HG03520 (cell line): ENCODE measurements around the gene SYT8.
"Not testable (repeated sequence)": the region's sequence is repeated elsewhere in the genome, so short reads cannot be mapped to it uniquely, and the experiment has no call there.

Experiments used
- ATAC-seq: cut with Tn5 transposase; IDR thresholded peaks from one replicate; pipeline ENCODE4 v1.9.1; 2021; ENCODE audit warnings: mild to moderate bottlenecking, moderate library complexity; ENCODE audit not compliant: unreplicated experiment

SYT8 gene

GRCh38 chr11:1871531-1871930 is 36.7 kb downstream of the SYT8 start:
- ATAC-seq, result no peak

DNA sequence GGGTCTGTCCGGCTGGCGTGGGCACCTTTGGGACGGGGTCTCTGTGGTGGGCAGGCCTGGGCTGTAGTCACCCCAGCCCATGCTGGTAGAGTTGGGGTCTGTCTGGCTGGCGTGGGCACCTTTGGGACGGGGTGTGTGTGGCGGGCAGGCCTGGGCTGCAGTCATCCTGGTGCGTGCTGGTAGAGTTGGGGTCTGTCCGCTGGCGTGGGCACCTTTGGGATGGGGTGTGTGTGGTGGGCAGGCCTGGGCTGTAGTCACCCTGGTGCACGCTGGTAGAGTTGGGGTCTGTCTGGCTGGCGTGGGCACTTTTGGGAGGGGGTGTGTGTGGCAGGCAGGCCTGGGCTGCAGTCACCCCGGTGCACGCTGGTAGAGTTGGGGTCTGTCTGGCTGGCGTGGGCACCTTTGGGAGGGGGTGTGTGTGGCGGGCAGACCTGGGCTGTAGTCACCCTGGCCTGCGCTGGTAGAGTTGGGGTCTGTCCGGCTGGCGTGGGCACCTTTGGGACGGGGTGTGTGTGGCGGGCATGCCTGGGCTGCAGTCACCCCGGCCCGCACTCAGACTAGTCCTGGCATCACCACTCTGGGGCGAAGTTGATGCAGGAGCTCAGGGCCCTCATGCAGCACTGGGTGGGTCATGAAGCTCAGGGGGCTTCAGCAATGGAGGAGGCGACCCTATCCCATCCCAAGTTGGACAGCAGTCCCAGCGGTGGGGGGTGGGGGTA is 37.6 kb downstream of the SYT8 start:
- no peak for ATAC-seq

DNA sequence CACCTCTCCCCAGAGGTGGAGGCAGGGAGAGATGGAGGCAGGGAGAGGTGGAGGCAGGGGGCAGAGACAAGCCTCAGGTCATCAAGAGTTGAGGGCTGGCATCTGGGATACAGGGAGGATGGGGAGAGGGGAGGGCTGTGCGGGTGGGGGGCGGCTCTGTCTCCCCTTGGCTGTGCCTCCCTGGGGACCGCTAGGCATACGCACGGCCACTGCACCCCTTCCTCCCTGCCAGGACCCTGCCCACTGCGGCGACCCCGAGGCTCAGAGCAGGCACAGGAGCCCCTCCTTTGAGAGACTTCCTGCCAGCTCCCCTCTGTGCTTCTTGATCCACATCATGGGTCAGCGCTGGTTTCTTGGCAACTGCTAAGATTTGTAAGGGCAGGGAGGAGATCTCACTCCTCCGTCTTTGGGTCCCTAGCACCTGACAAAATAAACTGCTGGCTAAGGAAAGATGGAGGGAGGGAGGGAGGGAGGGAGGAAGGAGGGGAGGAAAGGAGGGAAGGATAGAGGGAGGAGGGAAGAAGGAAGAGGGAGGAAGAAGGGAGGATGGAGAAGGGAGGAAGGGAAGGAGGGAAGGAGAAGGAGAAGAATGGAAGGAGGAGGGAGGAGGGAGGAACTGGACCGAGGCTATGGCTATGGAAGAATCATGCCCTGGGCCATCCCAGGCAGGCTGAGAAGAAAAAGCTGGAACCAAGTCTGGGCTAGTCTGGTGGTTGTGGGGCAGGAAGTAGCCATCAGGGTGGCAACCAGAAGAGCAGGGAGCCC is 38.4 kb downstream of the SYT8 start:
- no peak for ATAC-seq

DNA sequence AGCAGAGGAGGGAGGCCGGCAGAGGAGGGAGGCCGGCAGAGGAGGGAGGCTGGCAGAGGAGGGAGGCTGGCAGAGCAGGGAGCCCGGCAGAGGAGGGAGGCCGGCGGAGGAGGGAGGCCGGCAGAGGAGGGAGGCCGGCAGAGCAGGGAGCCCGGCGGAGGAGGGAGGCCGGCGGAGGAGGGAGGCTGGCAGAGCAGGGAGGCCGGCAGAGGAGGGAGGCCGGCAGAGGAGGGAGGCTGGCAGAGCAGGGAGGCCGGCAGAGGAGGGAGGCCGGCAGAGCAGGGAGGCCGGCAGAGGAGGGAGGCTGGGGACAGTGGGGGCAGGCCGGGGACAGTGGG is 39.0 kb downstream of the SYT8 start:
- not testable (repeated sequence) for ATAC-seq

- not testable (repeated sequence) for ATAC-seq
Measured at GRCh38 chr11:1874441-1875092, 39.8 kb downstream of the SYT8 start.

- ATAC-seq, result no peak
Measured at GRCh38 chr11:1875093-1875850, 40.5 kb downstream of the SYT8 start.

- not testable (repeated sequence) for ATAC-seq
Measured at GRCh38 chr11:1875851-1876301, 41.1 kb downstream of the SYT8 start.

DNA sequence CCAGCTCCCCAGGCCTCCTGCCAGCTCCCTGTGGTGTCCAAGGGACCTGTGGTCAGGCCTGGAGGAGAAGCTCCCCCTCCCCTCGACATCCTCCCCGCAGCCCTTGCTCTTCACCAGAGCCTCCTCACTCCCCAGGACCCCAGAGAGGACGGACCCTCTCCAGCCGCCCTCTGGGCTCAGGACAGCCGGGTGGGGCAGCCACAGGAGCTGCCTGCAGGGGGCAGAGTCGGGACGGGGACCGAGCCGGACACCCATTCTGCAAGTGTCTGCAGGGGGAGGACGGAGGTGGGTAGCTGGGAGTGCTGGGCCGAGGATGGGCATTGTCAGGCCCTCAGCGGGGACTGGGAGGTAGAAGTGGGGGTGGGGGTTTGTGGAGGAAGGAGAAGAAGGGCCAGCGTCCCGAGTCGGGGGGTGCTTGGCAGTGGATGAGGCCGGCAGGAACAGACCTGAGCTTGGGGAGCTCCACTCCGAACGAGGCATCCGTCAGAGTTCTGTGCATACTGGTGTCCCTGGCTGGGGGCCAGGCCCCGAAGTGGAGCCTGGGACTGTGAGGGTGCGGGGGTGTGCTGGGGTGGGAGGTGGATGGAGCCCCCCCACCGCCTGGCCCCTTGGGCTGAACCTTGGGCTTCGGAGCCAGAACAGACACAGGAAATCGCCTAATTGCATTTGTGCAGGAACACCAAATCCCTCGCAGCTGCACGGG is 41.7 kb downstream of the SYT8 start:
- ATAC-seq, result no peak

DNA sequence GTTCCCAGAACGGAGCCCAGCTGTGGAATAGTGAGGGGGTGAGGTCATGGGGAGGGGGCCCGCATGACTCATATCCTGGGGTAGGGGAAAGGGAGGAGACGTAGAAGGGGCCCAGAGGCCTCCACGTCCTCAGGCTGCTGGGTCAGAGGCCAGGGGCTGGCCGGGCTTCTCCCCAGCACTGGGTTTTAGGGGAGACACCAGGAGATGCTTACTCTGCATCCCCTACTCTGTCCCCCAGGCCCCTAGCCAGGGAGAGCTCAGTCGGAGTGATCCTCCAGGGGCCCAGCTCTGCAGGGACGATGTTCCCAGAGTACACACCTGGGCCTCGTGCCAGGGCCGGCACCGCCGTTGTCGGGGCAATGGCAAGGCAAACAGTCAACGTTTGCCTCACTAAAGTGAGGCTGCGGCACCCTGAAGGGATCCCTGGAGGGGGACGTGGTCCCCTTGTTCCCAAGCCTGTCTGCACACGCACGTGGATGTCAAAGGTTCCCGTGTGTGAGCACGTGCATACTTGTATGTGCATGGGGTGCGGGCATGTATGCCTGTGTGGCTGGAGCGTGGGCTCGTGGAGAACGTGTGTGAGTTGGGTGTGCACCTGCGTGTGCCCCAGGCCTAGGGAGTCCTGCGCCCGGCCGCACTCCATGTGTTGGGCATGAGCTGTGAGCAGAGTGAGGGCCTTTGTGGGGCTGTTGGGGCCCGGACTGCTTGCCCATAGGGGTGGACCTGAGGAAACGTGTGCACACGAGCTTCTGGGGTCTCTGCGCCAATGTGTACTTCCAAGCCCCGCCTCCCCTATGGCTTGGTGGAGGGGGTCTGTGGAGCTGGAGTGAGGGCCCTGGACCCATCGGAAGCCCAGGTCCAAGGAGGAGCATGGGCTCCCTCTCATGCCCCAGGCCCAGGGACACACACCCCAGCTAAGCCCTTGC is 42.7 kb downstream of the SYT8 start:
- no peak for ATAC-seq

- no peak for ATAC-seq
Measured at GRCh38 chr11:1878137-1879031, 43.6 kb downstream of the SYT8 start.

GRCh38 chr11:1879342-1879940 is 44.7 kb downstream of the SYT8 start:
- no peak for ATAC-seq

GRCh38 chr11:1879941-1880720 is 45.3 kb downstream of the SYT8 start:
- no peak for ATAC-seq

DNA sequence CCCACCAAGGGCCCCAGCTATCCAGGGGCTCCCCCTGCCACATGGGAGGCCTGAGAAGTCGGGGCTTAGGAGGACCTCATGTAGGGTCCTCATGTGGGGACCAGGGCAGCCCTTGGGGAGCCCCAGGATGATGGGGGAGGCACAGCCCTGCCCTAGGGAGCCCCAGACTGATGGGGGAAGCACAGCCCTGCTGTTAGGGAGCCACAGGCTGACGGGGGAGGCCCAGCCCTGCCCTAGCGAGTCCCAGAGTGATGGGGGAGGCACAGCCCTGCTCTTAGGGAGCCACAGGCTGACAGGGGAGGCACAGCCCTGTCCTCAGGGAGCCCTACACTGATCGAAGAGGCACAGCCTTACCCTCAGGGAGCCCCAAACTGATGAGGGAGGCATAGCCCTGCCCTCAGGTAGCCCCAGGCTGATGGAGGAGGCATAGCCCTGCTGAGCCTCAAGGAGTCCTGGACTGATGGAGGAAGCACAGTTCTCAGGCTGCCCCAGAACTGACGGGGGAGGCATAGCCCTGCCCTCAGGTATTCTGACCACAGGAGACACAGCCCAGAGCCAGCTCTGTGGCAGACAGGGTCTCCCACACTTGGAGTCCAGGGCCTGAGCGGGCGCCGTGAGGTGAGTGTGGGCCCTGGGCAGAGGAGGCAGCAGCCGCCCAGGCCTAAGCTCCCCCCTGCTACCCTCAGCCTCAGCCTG is 46.1 kb downstream of the SYT8 start:
- no peak for ATAC-seq

DNA sequence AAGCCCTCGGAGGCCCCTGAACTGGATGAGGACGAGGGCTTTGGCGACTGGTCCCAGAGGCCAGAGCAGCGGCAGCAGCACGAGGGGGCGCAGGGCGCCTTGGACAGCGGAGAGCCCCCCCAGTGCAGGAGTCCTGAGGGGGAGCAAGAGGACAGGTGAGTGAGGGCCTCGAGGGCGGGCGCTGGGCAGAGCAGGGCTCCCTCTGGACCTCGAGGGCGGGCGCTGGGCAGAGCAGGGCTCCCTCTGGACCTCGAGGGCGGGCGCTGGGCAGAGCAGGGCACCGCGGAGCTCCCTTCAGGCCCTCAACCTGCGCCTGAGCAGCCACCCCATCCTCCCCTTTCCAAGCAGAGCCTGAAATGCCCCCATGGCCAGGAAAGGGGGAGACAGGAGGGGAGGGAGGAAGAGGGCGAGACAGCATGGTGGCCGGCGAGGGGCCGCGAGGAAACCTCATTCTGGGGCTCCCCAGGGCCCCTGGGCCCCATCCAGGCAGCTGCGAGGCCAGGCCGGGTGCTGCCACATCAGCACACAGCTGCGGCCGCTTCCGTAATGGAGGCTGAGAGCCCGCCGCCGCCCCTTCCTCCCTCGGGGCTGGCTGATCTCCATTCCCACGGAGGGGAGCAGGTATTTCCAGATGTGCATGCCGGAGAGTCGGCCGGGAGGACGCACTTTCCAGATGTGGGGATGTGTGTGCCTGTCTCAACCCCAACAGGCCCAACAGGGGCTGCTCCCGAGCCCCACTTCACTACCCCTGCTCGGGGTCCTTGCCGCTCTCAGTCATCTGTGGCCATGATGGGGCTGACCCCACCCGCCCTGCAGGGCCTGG is 46.9 kb downstream of the SYT8 start:
- ATAC-seq, result no peak

DNA sequence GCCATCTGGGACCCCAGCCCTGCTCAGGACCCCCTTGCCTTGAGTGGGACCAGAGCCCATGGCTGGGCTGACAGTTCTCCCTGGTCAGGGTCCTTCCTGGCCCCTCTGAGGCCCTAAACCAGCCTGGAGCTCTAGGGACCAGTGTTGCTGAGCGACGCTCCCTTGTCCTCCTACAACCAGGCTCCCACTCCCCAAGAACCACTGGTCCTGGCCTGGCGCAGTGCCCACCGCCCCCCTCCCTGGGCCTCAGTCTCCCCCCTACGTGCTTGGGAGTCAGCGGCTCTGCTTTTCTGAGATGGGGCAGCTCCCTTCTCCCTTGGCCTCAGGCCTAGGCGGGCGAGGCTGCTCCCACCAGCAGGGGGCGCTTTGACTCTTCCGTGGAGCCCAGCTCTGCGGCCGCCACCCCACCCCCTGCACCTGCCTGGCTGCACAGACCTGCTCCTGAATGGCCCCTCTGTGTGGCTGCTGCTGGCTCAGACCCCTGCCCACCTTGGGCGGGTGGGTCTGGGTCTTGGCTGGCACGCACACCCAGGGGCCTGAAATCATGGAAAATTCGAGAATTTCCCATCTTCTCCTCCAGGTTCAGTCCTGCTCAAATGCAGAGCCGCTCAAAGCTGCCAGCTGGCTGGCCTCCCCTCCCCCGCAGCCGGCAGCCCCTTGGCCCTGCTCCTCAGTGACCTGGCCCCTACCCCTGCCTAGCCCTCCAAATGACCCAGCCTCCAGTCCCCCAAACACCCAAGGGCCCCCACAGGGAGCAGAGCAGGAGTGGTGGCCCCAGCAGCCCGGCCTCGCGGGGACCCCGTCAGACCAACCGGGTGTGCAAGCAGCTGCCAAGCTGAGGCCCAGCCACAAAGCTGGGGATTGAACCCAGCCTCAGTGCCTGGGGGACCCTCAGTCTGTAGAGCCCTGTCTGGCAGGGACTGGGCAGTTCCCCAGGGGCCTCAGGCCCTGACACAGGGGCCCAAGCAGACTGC is 47.8 kb downstream of the SYT8 start:
- peak; percentile 43 for ATAC-seq
